Amniotic stem cell (primary cell): Measurements from ENCODE around the gene FCRL5.

Source experiments
- DNase-seq: peaks from one replicate; lab custom pipeline; 2025; lab: John Stamatoyannopoulos, UW

FCRL5 gene

DNA sequence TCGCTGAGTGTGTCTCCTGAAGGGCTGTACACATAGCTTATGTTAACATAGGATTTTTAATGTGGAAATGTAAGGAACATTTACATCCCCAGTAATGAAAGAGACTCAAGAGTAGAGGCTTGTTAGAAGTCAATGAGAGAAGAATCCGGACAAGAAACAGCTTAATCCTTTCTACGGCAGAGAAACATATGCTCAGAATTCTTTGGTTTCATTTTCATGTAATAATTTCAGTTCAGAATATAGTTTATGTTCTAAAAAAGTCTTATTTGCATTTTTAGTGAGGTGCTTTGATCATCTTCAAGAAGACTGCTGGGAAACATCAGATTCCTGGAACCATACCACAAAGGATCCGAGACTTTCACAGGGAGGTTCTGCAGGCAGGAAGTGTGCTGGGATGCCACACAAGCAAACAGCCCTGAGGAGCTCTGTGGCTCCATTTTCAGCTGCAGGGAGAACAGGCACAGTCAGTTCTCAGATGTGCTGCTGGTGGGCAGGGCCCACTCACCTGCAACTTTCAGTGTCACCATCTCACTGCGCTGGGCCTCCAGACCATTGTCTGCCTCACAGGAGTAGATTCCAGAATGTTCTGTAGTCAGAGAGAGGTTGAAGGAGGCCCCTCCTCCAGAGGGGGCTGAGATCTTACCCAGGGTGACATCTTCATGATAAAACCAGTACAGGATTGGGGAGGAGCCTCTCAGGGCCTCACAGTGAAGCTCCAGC lies 28.4 kb downstream of the FCRL5 start:
- no peak for DNase-seq

DNA sequence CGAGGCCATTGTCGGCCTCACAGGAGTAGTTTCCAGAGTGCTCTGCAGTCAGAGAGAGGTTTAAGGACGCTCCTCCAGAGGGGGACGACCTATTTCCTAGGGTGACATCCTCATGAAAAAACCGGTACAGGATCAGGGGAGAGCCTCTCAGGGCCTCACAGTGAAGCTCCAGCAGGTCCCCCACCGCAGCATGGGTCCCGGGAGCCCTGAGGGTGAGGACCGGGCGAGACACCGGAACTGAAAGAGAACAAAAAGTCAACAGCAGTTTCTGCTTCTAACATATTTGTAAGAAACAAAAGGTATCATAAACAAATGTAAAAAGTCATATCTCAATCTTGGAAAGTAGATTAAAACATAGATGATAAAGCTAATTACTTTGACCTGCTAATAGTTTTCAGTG lies 31.3 kb downstream of the FCRL5 start:
- DNase-seq: no peak

DNA sequence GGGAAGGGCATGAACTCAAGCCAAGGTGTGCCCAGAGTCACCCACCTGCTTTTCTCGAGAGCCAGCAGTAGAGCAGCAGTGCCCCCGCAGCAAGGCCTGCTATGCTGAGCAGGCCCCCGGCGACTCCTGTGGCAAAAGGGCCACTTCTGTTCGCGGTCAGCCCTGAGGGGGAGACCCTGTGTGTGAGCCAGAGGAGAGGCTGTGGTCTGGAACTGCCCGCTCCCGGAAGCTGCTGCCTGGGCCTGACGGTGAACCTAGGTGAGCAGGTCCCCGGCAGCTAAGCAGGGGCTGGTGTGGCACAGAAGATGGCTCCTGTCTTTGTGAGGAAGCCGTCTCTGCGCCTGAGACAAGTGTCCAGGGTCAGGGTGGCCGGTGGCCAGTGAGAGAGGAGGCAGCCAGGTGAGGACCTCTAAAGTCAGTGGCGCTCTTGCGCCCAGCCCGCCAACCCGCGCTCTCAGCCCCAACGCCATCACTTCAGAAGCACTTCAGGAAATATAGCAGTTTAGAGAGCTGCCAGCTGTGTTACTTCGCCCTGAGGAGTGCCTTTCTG lies 31.9 kb downstream of the FCRL5 start:
- no peak for DNase-seq

DNA sequence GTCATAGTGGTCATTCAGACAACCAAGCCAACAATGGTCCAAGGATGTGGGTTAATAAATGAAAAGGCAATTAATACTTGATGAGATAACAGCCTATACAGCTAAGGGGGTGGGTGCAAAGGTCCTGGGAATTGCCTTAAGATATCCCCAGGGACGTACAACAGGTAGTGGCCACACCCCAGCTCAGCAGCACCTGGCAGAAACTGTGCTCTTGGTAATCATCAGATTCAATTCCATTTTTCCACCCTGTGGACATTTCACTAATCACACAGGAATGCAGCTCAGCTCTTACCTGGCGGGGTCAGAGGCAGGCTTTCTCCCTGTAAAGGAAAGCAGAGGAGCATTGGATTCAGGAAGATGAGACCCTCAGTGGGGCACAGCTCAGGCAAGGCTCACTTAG lies 32.9 kb downstream of the FCRL5 start:
- no peak for DNase-seq

DNA sequence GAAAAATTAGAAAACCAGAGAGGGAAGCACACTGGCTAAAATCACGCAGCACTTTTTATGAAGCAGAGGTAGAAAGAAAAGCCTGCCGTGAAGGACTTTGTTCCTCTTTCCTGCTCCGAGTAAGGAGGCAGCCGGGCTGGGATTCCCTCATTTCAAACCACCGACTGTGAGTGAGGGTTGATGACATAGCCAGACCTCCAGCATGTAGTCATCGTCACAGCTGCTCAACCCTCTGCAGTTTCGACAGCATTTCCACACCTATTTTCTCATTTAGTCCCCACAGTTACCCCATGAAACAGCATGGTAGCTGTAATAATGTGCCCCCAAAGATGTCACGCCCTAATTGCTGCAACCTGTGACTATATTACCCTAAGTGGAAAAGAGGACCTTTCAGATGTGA lies 35.3 kb downstream of the FCRL5 start:
- no peak for DNase-seq

DNA sequence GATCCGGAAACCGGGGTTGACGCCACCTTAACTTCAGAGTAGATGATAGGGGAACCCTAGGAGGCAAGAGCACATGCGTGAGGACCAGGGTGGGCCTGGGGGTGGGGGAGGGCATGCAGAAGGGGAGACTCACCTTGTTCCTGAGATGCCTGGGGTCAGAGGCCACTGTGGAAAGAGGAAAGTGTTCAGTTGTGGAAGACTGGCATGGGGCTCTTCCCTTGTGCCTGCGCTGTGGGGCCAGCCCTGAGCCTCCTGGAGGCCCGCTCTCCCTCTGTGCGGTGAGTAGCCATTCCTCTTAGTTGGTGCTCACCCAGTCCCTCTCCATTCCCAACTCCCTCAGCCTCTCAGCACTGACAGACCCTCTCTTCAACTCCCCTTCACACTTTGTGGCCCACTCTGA lies 36.6 kb downstream of the FCRL5 start:
- no peak for DNase-seq

DNA sequence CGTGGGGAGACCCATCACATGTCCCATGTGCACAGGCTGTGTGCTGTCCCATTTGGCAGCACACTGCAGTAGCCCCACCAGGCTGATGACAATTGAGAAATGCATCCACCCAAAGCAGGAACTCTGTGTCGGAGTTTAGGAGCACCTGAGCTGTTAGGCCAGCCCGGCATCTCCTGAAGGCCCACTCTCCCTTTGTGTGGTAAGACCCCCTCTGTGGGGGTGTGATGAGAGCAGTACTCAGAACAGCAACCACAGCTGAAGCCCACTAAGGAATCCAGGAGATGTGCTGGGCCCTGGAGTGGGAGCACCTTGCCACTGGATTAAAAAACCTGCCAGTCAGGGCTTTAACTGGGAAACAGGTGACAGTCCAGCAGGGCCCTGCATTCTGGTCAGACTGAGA lies 37.2 kb downstream of the FCRL5 start:
- no peak for DNase-seq

DNA sequence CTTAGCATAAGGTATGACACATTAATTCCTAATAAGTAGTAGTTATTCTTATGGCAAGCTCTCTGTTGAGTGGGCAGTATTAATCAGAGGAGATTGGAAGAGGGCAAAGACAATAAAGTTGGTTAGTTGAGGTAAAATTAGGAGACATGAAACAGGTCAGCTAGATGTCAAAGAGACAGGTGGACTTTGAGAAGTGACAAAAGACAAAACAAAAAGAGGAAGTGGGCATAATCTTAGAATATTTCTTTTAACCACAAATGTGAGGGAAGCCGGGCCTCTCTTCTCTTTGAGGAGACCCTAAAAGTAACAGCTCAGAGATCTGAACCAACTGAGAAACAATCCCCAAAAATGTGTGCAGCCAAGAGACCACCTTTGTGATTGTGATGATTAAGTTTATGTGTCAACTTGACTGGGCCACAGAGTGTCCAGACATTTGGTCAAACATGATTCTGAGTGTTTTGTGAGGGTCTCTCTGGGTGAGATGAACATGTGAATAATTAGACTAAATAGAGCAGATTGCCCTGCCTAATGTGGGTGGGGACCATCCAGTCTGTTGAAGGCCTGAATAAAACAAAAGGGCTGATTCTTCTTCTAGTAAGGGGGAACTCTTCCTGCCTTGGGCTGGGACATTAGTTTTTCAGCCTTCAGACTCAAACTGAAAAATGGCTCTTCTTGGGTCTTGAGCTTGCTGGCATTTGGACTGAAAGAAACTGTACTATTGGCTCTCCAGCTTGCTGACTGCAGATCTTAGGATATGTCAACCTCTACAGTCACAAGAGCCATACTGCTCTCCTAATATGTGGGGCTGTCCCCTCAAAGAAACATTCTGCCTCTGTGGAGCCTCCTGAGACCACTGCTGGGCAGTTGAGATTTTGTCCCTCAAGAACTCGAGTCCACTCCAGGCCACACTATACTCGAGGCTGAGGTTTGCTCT lies 40.0 kb downstream of the FCRL5 start:
- no peak for DNase-seq

DNA sequence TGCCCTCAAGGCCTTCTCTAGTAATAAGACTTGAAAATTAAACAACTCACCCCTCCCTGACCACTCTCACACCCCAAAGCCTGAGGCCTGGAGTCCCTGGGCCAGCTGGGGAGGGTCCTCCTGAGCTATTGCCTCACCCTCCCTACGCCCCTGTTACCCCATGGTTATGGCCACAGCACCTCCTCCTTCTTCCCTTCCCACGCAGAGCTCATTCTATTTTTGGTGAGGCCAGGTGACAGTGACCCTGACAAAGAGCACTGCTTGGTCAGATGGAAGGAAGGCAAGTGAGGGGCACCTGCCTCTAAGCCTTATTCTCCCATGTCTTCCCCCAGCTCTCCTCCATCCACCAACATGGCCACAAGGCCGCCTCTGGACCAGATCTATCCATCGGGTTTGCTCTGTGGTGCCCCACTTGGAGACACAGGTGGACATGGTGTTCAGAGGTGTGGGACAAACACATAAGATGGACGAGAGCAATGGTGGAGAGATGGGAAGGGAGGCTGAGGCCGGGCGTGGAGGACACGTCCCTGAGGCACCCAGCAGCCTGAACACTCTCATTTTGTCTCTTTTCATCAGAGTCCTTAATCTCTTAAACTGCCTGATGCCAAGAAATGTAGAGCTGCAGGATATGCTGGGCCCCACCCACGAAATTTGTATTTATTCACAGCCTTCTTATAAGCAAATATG lies 42.6 kb downstream of the FCRL5 start:
- DNase-seq: no peak

DNA sequence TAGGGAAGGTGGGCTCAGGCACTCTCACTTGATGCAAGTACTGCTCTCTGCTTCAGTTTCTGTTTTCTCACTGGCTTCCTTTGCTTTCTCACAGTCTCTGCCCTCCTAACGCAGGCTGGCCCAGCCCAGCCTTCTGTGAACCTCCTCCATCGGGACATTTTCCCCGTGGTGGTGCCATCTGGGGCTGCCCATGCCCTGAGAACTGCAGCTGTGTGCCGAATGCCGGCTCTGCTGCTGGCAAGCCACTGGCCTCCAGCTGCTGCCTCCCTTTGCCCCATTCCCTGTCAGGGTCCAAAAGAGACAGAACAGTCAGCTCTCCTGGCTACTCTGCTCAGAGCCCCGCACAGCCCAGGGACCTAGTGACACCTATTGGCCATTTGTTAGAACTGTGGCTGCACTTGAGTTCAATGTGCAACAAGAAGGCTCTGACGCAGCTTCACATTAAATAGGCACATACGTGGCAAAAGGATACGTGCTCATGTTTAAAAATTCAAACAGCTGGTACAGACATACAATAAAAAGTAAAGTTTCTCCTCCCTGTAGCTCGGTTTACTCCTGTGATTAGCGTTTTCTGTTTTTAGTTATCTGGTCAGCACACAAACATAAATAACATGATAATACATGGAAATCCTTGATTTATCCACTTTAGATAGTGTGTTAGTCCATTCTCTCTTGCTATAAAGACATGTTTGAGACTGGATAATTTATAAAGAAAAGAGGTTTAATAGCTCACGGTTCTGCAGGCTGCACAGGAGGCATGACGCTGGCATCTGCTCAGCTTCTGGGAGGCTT lies 46.6 kb downstream of the FCRL5 start:
- DNase-seq: peak; percentile 5

DNA sequence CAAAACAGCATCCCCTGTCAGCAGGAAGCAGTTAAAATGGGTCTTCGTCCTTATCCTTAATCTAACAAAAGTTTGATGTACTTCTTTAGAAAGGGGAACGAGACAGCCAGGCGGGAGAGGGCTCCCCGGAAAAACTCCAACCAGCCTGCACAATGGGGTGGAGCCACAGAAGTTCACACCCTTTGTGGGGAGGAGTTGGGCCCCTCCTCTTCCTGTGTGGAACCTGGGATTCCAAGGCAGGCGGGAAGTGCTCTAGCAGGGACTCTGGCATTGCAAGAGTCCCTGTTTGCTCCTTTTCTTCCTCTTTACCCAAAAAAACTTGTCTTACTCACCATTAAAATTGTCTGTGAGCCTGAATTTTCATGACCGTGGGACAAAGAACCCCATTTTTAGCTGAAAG lies 47.7 kb downstream of the FCRL5 start:
- DNase-seq: no peak

DNA sequence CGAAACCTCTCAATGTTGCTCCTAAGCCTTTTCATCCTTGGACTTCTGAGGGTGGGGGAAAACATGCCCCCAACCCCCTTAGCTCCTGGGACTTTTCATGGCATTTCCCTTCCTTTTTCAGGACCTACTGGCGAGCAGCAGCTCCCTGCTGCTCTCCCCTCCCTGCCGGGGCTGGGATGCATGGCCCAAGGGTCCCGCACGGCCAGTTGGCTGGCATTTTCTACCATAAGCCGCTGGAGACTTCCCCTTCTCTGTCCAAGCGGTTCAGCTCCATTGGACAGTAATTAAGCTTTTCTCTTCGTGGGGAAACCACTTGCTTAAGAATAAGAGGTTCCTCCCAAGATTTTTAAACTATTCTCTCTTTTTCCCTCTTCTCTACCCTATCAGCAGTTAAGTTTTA lies 52.8 kb downstream of the FCRL5 start:
- DNase-seq: no peak

DNA sequence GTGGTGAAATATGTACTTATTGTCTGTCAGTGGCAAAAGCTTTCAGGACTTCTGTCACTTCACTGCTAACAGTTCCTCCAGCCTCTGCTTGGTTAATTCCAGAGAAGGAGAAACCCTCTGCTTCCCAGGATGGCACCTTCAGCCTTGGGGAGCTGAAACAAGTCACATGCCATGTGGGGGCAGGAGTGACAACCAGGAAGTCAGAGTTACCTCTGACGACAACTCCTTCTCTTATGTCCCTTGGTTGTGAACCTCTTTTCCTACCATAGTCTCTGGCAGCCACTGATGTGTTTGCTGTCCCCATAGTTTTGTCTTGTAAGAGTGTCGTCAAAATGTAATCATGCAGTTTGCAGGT lies 53.6 kb downstream of the FCRL5 start:
- DNase-seq: no peak

DNA sequence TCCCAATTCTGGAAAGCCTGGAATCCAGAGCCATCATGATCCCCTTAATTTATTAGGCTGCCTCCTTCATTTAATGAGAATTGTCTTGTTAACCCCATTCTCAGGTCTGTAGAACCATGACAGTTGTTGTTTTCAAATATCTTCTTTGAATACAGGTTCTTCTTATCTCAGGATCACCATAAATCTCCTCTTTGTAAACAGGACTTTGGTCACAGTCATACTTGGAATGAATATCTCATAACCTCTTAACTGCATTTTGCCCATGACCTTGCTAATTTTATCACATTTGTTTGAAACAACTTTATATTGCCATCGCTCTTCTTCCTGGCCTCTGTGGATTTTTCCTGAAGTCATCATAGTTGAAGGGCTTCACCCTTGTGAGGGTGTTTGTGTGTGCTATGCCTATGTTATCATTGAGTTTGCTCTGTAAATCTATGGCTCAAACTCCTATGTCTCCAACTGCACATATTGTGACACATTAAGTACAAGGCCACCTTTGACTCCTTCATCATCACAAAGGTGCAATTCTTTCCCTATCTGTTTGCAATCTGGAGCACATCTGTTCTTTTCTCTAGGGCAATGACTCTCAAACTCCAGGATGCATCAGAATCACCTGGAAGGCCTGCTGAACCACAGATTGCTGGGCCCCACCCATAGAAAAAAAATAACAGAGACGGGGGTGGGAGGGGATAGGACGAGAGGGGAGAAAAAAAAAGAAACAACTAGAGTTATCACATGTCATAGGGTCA lies 54.2 kb downstream of the FCRL5 start:
- DNase-seq: no peak

DNA sequence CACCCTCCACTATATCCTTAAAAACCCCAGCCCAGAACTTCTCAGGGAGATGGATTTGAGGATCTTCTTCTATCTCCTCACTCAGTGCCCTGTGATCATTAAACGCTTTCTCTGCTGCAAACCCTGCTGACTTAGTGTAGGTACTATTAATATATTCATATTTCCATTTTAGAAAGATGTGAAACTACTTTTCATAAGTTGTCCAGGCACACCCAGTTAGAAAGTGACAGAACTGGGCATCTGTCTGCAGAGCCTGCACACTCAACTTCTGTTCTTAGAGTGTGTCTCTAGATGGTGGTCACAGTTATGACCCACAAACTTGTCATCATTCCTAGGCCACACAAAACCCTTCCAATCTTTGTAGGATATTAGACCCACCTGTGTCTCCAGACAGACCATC lies 55.0 kb downstream of the FCRL5 start:
- DNase-seq: no peak

DNA sequence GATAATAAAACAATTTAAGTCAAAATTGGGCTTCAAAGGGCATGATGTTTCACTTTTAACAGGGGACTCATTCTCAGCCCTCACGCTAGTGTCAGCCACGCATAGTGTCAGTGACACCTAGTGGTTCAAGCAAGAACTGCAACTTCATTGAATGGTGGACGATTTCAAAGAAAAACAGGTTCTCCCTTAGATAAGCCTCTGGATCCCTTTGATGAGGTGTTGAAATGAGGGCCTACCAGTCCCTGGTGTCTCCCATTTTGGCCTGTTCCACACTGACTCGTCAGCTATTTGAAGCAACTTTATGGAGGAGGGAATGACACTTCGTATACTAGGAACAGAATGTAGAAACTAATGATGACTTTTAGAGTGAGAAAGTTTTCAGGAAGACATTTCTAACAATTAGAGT lies 56.2 kb downstream of the FCRL5 start:
- DNase-seq: no peak

DNA sequence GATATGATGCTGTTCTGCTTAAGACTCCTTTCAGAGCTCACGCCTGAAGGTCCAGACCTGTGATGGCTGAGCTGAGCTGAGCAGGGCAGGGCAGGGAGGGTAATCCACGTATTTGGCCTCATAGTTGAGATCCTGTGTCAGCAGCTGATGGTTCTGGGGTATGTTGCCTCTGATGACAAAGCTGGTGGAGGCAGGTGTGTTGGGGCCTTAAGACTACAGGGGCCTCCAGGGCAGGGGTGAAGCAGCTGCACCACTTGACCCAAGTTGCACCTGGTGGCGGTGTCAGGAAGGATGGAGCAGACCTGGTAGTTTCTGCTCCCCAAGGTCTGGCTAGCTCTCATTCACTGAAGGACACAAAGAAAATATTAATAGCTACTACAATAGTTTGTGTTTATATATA lies 57.0 kb downstream of the FCRL5 start:
- no peak for DNase-seq

DNA sequence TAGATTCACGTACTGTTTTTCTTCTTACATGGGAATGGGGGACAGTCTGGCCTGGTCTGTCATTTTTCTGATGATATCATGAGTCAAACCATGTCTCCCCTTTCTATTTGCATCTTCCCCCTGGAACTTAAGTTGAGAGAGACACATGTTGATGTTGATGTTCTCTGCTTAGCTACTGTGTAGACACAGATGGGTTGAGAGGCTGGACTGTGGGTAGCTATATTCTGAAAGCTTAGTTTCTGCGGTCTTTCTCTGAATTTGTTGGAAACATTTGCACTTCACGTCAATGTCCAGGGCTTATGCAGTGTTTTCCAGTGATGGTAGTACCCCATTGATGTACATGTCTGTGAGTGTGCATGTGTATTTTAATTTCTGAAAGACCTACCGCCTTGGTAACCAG lies 58.2 kb downstream of the FCRL5 start:
- DNase-seq: no peak

DNA sequence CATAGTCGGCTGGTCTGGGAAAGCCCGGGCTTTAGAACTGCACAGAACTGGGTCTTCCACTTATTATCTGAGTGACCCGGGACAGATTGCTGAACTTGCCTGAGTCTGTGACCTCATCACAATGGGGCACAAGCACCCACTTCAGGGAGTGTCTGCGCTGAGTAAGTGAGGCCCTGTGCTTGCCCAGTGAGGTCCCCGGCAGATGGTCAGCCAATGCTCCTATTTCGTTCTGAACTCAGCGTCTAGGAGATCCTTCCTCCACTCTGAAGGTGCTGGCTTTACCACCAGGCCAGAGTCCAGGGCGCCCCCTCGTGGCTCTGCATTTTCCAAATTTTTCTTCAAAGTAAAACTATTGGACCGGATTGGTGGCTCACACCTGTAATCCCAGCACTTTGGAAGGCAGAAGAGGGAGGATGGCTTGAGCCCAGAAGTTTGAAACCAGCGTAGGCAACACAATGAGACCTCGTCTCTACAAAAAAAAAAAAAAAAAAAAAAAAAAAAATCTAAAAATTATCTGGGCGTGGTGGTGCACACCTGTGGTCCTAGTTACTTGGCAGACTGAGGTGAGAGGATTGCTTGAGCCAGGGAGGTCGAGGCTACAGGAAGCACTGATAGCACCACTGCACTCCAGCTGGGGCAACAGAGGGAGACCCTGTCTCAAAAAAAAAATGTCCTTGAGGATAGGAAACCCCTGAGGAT lies 61.7 kb downstream of the FCRL5 start:
- peak; percentile 12 for DNase-seq

DNA sequence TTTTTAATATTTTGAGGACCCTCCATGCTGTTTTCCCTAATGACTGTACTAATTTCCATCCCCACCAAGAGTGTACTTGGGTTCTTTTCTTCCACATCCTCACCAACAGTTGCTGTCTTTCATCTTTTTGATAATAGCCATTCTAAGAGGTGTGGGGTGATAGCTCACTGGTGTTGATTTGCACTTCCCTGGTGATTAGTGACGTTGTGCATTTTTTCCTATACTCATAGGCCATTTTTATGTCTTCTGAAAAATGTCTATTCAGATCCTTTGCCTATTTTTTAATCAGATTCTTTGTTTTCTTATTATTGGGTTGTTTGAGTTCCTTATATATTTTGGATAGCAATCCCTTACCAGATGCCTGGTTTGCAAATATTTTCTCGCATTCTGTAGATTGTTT lies 64.2 kb downstream of the FCRL5 start:
- DNase-seq: no peak

DNA sequence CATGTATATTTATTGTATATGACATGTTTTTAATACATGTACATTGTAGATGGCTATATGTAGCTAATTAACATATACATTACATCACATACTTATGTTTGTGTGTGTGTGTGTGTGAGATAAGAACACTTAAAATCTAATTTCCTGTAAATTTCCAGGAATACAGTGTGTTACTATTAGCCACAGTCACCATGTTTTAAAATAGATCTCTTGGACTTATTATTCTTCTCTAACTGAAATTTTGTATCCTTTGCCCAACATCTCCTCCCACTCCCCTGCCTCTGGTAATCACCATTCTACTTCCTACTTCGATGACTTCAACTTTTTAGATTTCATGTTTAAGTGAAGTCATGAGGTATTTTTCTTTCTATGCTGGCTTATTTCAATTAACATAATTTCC lies 64.8 kb downstream of the FCRL5 start:
- no peak for DNase-seq
